H1 (cell line): ENCODE data around the gene SNAPIN. TPM values are rescaled to one million over a fixed set of nuclear protein-coding genes. Genes with fewer than 3 reads are reported as not detected.

ENCODE experiments used
- GABPA ChIP-seq: IDR thresholded peaks from 2 replicates; pipeline ENCODE4 v1.6.1; 2011; ENCODE audit warnings: mild to moderate bottlenecking, low read length, moderate library complexity, borderline replicate concordance; ENCODE audit not compliant: insufficient read depth
- JUN ChIP-seq: IDR thresholded peaks from 2 replicates; pipeline ENCODE4 v1.6.1; 2011; ENCODE audit warnings: low read depth, mild to moderate bottlenecking, improper control_type of control experiment, low read length
- MAX ChIP-seq: IDR thresholded peaks from 2 replicates; pipeline ENCODE4 v1.6.1; 2012; ENCODE audit warnings: inconsistent platforms
- PHF8 ChIP-seq: fragments of 200-600 bp; sonication (generic); conservative IDR thresholded peaks from 2 replicates; pipeline ENCODE4 v1.7.1; 2012; ENCODE audit warnings: low read depth, mild to moderate bottlenecking, inconsistent platforms, low read length, moderate library complexity
- polyA plus RNA-seq, 7 experiments: library from polyadenylated mRNA; depleted of rRNA in 3 of 7; stranded (reverse) in 5 of 7; unstranded in 2 of 7; fragments of >200 nt in 5 of 7; fragments of 200-250 nt in 2 of 7; gene quantifications; 1 replicate in 5 of 7; 2 replicates in 1 of 7; 4 replicates in 1 of 7; pipeline versions ENCODE4 v1.2.1 to v1.2.3, GENCODE V29; 2011 to 2013; ENCODE audit warnings: missing spikeins in 2 of 7, mixed read lengths in 2 of 7
- total RNA-seq: library from RNA; stranded (reverse); fragmentation: NEBNext Ultra II Directional; extraction: Animal tissue kit (Norgen Biotek cat#: 25700); gene quantifications from 2 replicates; pipeline ENCODE4 v1.2.1, GENCODE V29; 2021

Gene SNAPIN
- total and polyA plus RNA-seq, 2 of the 8 experiments (the other 6 are each of a cell fraction or from before 2014, with no cell fraction given): 25.7 to 31.1 TPM

- TF ChIP-seq GABPA: no peak
- no peak for TF ChIP-seq JUN
- no peak for TF ChIP-seq PHF8
- TF ChIP-seq MAX: no peak
Measured at GRCh38 chr1:153696741-153697140, 38.2 kb downstream of the SNAPIN start (continued).
